Ishikawa (cell line): ENCODE measurements around the gene KCTD12.

Experiments used
- CREB1 ChIP-seq: IDR thresholded peaks from 2 replicates; pipeline ENCODE4 v1.6.1; 2012; ENCODE audit warnings: low read depth
- REST ChIP-seq: IDR thresholded peaks from 2 replicates; pipeline ENCODE4 v1.6.1; 2012; ENCODE audit warnings: low read depth, mild to moderate bottlenecking
- TAF1 ChIP-seq: IDR thresholded peaks from 2 replicates; pipeline ENCODE4 v1.6.1; 2012; ENCODE audit warnings: low read depth, mild to moderate bottlenecking
- USF1 ChIP-seq: IDR thresholded peaks from 2 replicates; pipeline ENCODE4 v1.6.1; 2012
- YY1 ChIP-seq: IDR thresholded peaks from 2 replicates; pipeline ENCODE4 v1.6.1; 2012; ENCODE audit warnings: low read depth

- no peak for TF ChIP-seq REST
- no peak for TF ChIP-seq TAF1
- no peak for TF ChIP-seq USF1
- TF ChIP-seq YY1: no peak
- TF ChIP-seq CREB1: no peak
These were observed 8.4 kb upstream of the KCTD12 start for GRCh38 chr13:76894401-76895110.
